HG03159 (cell line): Measurements from ENCODE around the gene KIFC3.
"Not testable (repeated sequence)": the region's sequence is repeated elsewhere in the genome, so short reads cannot be mapped to it uniquely, and the experiment has no call there.

Experiments
- ATAC-seq: cut with Tn5 transposase; IDR thresholded peaks from one replicate; pipeline ENCODE4 v1.9.1; 2021; ENCODE audit warnings: mild to moderate bottlenecking, moderate library complexity; ENCODE audit not compliant: unreplicated experiment

Gene KIFC3, protein sequence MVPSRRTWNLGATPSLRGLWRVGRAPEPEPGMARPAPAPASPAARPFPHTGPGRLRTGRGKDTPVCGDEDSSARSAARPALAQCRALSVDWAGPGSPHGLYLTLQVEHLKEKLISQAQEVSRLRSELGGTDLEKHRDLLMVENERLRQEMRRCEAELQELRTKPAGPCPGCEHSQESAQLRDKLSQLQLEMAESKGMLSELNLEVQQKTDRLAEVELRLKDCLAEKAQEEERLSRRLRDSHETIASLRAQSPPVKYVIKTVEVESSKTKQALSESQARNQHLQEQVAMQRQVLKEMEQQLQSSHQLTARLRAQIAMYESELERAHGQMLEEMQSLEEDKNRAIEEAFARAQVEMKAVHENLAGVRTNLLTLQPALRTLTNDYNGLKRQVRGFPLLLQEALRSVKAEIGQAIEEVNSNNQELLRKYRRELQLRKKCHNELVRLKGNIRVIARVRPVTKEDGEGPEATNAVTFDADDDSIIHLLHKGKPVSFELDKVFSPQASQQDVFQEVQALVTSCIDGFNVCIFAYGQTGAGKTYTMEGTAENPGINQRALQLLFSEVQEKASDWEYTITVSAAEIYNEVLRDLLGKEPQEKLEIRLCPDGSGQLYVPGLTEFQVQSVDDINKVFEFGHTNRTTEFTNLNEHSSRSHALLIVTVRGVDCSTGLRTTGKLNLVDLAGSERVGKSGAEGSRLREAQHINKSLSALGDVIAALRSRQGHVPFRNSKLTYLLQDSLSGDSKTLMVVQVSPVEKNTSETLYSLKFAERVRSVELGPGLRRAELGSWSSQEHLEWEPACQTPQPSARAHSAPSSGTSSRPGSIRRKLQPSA

DNA sequence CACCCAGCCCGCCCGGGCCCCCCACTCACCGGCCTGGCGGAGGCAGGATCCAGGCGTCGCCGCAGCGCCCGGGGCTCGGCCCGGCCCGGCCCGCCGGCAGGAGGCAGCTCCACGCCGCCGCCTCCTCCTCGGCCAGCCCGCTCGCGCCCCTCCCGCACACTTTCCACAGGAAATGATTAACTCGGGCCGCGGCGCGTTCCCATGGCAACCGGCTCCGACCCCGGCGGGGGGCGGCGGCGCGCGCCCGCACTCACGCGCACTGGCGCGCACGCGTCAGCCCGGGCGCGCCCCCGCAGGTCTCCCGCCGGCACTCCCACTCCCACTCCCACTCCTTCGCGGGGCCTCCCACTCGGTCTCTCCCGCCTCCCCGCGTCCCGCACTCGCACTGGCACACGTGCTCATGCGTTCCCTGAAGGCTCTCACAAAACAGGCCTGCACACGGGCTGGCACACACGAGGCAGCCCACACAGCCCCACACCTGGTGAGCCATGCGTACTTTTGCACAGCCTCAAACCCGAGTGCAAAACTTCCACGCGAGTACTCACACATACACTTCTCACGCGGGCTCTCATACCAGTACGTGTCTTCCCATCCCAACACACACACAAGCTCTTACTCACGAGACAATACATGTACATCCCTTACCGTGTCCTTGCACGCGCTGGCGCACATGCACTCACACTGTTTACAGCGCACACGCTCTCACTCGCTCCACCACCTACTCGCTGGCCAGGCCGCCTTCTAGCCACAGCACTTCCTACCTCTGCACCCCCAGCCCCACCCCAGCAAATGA, at the start of gene KIFC3:
Gene KIFC3, minus strand, starts transcription at position 151 of the 793 bp plus-strand sequence. CDS start 4,248 bp downstream, outside the sequence.
- ATAC-seq = peak; percentile 64

DNA sequence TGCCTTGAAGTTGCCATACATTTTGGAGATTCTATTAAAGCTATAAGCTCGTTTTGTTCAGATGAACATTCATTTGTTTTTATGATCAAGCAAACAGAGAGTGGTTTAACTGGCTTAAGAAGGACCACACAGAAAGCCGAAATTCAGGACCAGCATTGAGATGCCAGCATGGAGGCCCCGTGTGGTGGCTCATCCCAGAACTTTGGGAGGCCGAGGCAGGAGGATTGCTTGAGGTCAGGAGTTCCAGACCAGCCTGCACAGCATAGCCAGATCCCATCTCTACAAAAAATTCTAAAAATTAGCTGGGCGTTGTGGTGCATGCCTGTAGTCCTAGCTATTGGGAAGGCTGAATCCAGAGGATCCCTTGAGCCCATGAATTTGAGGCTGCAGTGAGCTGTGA, 45.9 kb upstream of the KIFC3 start:
- ATAC-seq = no peak

DNA sequence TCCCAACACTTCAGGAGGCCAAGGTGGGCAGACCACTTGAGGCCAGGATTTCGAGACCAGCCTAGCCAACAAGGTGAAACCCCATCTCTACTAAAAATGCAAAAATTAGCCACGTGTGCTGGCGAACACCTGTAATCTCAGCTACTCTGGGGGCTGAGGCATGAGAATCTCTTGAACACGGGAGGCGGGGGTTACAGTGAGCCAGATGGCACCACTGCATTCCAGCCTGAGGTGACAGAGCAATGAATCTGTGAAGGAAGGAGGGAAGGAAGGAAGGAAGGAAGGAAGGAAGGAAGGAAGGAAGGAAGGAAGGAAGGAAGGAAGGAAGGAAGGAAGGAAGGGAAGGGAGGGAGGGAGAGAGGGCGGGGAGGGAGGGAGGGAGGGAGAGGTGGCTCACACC, 44.6 kb upstream of the KIFC3 start:
- not testable (repeated sequence) for ATAC-seq

DNA sequence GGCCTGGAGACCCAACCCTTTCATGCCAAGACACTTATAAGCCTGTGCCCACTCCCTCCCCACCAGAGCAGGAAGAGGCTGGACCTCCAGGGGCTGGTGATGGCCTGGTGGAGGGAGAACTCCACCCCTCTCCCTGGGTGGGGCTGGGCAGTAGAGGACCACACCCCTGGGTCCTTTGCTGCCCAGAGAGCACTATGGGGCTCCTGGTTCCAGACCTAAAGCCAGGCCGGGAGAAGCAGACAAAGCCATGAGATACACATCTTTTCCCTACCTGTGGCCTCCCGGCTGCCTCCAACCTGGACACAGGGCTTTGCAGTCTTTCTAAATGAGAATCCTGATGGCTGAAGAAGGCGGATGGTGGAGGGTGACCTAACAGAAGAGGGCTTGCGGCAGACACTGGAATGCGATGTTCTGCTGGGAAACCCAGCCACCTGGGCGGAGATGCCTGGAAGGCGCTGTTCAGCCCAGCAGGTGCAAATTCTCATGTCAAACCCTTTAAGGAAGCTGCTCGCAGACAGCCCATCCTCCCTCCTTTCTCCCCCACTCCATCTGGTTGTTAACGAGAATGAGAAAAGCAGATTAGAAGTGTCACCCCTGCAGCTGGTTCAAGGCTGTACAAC, 43.9 kb upstream of the KIFC3 start:
- ATAC-seq = no peak

DNA sequence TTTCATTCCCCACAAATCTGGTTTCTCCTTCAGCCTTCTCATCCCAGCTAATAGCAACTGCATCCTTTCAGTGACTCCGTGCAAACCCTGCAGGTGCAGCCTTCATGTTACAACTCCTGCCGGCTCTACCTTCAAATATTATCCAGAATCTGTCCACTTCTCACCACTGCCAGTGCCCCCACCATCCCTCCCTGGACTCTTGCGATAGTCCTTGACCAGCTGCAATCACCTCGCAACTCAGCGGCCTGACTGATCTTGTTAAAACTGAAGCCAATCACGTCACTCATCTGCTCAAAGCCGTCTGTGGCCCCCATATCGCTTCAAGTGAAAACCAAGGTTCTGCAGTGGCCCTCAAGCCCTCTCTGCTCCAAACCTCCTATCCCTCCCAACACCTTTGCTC, 42.8 kb upstream of the KIFC3 start:
- no peak for ATAC-seq

DNA sequence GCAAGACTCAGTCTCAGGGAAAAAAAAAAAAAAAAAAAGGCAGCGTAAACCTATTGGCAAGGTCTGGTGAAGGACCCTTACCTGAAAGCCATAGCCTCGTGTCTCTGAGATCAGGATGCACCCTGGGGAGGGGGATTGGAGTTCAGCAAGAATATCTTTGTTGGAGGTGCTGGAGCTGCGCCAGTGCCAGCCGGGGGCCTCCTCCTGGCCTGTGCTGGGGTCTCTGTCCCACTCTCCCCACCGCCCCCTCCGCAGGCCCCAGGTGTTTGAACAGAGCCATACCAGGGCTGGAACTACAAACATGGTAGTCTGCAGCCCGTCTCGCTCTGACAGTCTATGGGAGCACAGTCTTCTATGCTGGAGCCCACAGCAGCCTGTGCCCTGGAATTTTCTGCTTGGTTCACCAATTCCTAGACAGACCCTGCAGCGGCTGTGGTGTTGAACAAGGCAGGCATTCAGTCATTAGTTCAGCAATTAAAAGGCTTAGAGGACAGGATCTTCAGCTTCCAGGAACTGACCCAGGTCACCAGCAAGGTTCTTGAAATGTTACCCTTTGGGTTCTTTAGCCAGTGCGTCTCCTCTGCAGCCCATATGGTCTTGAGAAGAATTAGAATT, 42.2 kb upstream of the KIFC3 start:
- ATAC-seq = no peak

DNA sequence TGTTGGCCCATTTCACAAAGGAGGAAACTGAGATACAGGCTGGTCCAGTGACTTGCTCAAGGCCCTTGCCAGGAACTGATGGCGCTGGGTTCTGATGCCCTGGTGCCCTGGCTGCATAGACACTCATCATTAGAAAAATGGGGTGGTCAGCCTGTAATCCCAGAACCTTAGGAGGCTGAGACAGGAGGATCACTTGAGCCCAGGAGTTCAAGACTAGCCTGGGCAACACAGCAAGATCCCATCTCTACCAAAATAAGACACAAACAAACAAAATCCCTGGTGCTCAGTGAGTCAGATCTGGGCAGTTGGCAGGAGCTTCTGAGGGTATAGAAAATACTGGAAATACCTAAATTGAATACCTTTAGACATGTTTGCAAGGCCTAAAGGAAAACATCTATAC, 41.1 kb upstream of the KIFC3 start:
- ATAC-seq = no peak

DNA sequence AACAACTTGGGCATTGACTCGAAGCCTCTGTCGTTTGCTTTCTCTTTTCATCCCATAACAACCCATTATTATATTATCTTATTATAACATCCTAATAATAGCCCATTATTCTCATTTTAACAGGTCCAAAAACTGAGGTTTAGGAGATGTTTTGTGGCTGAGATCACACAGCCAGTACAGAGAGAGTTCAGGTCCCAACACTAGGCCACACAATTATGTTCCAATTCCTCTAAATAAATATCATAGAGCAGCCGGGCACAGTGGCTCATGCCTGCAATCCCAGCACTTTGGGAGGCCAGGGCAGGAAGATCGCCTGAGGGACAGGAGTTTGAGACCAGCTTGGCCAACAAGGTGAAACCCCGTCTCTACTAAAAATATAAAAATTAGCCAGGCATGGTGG, 40.3 kb upstream of the KIFC3 start:
- no peak for ATAC-seq

DNA sequence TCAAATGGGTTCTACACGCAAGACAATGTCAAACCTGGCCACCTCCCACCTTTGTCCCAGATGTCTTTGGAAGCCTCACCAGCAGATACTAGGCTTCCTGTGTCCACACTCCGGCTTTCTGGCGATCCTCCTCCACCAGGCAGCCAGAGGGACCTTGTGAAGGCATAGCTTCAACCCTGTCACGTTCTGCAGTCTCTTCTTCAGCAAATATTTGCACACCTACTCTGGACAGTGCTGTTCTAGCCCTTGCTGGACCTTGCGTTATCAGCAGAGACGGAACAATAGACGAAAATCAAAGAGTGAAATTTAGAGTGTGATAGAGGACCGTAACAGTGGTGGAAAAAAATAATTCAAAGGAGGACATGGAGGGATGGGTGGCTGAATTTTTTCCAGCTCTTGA, 38.5 kb upstream of the KIFC3 start:
- ATAC-seq = no peak

DNA sequence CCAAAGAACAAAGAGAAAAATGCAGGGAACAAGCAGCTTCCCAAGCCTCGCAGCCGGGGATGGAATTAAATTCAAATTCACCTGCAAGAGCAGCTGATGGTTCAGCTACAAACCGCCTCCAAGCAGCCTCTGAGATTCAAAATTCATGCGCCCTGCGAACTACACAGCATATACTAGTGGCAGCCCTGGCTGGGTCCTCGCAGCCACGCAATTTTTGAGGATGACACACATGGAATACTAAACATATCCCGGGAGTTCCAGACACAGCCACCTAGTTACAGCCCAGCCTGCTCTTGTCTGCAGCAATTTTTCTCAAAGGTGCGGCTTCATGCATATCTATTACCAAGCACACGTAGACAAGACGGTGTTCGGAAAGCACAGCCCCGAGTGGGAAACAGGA, 35.9 kb upstream of the KIFC3 start:
- no peak for ATAC-seq

DNA sequence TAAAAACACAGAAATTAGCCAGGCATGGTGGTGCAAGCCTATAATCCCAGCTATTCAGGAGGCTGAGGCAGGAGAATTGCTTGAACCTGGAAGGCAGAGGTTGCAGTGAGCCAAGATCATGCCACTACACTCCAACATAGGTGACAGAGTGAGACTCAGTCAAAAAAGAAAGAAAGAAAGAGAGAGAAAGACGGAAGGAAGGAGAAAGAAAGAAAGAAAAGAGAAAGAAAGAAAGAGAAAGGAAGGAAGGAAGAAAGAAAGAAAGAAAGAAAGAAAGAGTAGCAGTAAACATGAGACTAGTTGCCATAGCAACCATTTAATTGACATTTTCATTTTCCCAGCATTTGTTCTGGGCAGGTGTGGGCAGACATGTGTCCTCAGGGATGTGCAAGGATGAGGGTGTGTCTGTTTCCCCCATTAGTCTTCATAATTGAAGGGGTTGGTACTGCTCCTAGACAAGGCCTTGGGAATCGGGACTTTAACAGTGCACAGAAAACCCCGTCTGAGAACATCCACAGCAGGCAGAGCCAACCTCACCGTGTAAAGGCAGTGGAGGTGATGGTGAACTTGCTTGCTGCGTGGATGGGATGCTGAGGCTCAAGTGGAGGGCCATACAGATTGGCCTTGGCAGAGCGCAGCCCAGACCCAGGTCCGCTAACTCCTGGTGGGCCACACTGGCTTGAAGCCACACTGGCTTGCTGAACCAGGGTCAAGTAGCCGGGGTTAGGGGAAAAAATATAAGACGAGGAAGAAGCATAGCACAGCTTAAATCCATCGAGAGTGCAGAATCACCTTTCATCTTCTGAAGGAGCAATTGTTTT, 35.2 kb upstream of the KIFC3 start:
- no peak for ATAC-seq

DNA sequence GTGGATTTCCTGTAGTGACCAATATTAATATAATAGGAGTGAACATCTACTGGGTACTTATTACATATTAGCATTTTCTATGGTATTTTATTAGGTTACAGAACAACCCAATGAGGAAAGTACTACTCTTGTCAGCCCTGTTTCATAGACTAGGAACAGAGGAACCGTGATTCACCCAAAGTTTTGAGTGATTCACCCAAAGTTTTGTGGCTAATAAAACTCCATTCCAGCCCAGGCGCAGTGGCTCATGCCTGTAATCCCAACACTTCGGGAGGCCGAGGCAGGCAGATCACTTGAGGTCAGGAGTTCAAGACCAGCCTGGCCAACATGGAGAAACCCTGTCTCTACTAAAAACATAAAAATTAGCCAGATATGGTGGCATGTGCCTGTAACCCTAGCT, 33.1 kb upstream of the KIFC3 start:
- not testable (repeated sequence) for ATAC-seq

DNA sequence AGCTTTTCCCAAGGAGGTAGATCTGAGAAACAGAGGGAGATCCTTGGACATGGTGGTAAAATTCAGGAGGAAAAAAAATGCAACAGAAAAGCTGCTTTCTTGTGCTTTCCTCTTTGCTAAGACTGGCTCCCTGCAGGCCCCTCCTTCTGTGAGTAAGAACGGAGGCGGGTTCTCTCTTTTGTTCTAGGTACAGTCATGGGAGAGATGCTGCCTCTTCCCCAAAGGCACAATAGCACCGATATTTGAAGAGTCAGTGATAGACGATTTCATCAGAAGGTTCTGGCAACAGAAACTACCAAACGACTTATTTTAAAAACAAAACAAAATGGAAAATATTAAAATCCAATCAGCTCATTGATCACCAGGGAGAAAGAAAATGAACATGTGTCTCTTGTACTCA, 32.6 kb upstream of the KIFC3 start:
- no peak for ATAC-seq

DNA sequence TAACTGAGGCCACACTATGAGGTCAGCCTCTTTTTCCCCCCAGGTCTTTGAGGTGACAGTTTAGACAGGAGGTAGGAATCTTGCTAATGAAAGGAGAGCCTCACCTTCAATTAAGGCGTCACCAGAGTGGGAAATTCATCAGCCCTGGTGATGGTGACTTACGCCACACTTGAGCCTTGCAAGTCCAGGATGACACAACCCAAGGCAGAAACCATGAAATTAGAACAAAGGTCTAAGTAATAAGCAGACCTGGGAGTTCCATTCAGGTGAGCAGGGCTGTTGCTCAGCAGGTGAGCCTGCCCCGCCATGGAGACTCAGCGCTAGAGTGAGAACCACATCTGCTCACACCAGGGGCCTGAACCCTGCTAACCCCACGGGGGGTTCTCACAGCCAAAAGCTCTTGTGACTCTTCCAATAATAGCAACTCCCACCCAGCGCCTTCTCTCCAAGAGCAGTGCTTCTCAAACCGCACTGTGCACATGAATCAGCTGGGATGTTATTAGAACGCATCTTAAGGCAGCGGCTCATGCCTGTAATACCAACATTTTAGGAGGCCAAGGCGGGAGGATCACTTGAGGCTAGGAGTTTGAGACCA, 28.7 kb upstream of the KIFC3 start:
- no peak for ATAC-seq

DNA sequence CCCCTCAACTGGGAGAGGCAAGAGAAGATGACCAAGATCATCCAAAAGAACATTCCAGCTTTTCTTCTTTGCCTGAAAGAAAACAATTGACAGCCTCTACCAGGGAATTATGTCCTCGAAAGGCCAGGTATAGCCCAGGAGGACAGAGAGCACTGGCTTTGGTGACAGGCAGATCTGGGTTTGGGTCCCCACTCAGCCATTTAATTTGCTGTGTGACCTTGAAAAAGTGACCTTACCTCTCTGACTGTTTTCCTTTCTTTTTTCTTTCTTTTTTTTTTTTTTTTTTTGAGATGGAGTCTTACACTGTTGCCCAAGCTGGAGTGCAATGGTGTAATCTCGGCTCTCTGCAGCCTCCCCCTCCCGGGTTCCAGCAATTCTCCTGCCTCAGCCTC, 27.7 kb upstream of the KIFC3 start:
- no peak for ATAC-seq

DNA sequence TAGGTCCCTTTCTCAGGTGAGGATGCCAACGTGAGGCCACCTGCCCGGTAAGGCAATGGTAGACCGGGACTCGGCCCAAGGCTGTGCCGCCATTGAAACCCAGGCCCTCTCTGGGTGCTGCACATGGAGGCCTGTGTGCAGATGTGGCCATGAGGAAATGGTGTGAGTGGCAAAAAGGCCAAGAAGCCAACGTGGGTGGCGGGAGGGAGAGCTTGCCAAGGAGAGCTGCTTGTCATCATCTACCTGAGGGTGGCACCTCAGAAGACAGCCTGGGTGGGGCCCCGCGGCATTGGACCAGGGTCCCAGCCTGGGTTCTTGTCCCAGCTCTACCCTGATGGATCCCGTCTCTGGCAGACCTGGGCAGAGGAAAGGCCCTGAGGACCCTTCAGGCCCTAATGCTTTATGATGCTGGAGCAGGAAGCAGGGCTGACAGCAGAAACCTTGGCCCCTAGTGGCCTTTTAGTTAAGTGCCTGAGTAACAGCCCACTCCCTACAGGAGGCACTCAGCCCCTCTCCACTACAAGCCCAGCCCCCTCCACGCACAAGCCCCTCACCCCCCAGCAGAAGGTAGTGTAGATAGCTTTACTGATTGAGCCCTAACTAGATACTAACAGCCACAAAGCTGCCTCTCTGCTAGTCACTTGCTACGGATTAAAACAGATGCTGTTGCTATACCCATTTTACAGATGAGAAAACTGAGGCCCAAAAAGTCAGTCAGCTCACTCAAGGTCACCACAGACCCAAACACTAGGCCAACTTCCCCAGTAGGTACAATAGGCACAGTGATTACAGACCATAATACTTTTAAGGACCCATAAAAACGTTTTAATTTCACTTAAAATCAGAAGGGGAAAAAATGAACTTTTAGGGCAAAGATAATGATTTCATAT, 26.2 kb upstream of the KIFC3 start:
- ATAC-seq = no peak

DNA sequence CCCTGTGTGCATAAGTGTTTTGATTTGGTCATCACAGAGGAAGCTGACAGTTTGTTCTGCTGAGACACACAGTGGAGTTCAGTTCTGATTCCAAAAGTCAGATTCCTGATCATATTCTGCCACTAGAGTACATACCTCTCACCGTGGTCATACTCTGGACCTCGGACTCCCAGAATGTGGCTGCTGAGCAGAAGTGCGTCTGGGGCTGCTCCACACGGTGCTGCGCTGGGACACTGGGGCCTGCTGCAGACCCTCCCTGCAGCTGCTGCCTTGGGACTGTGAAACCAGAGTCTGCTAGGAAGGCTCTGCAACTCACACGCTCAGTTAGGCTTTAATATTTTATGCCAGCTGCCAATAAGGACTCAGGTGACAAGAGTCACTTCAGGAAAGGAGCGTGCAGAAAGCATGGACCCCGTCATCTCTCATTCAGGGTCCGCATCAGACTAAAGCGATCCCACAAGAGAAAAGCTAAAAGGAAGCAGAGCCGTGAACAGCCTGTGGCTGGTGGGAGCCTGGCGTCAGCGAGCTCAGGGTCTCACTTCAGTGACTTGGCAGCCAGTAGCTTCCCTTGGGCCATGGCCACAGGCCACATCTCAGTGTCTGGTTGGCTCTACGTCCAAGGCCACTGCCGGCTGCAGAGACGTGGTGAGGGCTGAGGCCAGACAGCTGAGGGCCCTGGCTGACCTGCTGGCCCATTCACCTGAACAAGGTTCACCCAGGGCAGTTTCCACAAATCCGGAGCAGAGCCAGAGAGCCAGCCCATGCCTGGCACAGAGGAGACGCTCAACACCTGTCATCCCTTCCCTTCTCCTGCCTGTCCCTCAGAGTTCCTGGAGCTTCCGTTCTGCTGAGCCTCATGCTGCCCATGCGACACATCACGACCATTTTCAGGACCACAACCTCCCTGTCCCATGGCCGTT, 24.7 kb upstream of the KIFC3 start:
- ATAC-seq = no peak
